OCI-LY3 (cell line): Measurements from ENCODE around the gene BCR.

Experiments
- H2AFZ ChIP-seq: fragments of 200-600, 300-600 bp; shearing (Covaris generic); 2 replicates; pipeline ENCODE4 v1.6.0; 2014; ENCODE audit warnings: antibody characterized with exemption, low read depth, low read length
- H3K27ac ChIP-seq: fragments of 200-600, 300-600 bp; sonication (generic); 2 replicates; pipeline ENCODE4 v1.5.1; 2014; ENCODE audit warnings: mild to moderate bottlenecking, low read length, moderate library complexity, mixed read lengths
- H3K27me3 ChIP-seq: fragments of 200-600, 300-600 bp; sonication (generic); 2 replicates; pipeline ENCODE4 v1.6.1; 2014; ENCODE audit warnings: low read depth, low read length, mixed read lengths
- H3K36me3 ChIP-seq: fragments of 200-600, 300-600 bp; sonication (generic); replicated peaks from 2 replicates; pipeline ENCODE3; 2014; ENCODE audit warnings: low read depth, low read length, mixed read lengths
- H3K4me1 ChIP-seq: fragments of 300-600, 200-600 bp; sonication (generic); 2 replicates; pipeline ENCODE4 v1.6.1; 2014; ENCODE audit warnings: low read length, mixed read lengths
- H3K4me2 ChIP-seq: fragments of 200-600, 300-600 bp; sonication (generic); 2 replicates; pipeline ENCODE4 v1.6.1; 2014; ENCODE audit warnings: low read length, mixed read lengths
- H3K4me3 ChIP-seq: fragments of 300-600, 200-600 bp; sonication (generic); 2 replicates; pipeline ENCODE4 v1.5.1; 2014; ENCODE audit warnings: antibody characterized with exemption, mild to moderate bottlenecking, low read length, moderate library complexity
- H3K79me2 ChIP-seq: fragments of 300-600, 200-600 bp; shearing (Covaris generic); 2 replicates; pipeline ENCODE4 v1.6.1; 2014; ENCODE audit warnings: mild to moderate bottlenecking, low read length, mixed read lengths
- H3K9ac ChIP-seq: fragments of 300-600, 200-600 bp; shearing (Covaris generic); 2 replicates; pipeline ENCODE4 v1.6.0; 2014; ENCODE audit warnings: mild to moderate bottlenecking, low read length, moderate library complexity
- H3K9me3 ChIP-seq: fragments of 200-600, 300-600 bp; shearing (Covaris generic); 2 replicates; pipeline ENCODE4 v1.6.1; 2014; ENCODE audit warnings: low read length, mixed read lengths; ENCODE audit not compliant: insufficient read depth
- H4K20me1 ChIP-seq: fragments of 200-600, 300-600 bp; sonication (generic); 2 replicates; pipeline ENCODE4 v1.6.1; 2016; ENCODE audit warnings: low read length, mixed read lengths; ENCODE audit not compliant: insufficient read depth
- EZH2phosphoT487 ChIP-seq: fragments of 200-600 bp; shearing (Covaris generic); IDR thresholded peaks from 2 replicates; pipeline ENCODE4 v1.6.1; 2018; ENCODE audit warnings: antibody characterized with exemption, mixed run types, low read depth
- TF ChIP-seq, protein P1 (sequence below): fragments of 200-600, 300-600 bp; sonication (generic); IDR thresholded peaks from 2 replicates; pipeline ENCODE4 v1.5.1; 2014; ENCODE audit warnings: antibody characterized with exemption, low read length, low read depth

Gene BCR

DNA sequence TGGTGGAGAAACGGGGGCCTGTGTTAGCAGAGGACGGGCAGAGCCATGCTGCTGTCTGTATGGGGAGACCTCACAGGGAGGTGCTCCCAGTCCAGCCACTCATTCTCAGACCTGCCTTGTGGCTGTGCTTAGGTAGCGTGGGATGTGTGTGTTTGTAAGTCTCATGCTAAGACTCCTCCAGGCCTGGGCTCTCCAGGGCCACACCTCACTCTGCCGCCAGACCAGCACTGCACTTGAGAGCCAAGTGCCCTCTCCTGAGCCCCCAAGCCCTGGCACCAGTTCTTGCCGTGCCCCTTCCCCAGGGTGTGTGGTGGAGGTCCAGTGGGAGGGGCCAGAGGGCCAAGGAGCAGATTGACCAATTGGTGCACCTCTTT, 108.8 kb downstream of the BCR start:
- no peak overlapping the region for H2AFZ ChIP-seq
- no peak overlapping the region for H3K4me3 ChIP-seq
- TF ChIP-seq, protein P1, sequence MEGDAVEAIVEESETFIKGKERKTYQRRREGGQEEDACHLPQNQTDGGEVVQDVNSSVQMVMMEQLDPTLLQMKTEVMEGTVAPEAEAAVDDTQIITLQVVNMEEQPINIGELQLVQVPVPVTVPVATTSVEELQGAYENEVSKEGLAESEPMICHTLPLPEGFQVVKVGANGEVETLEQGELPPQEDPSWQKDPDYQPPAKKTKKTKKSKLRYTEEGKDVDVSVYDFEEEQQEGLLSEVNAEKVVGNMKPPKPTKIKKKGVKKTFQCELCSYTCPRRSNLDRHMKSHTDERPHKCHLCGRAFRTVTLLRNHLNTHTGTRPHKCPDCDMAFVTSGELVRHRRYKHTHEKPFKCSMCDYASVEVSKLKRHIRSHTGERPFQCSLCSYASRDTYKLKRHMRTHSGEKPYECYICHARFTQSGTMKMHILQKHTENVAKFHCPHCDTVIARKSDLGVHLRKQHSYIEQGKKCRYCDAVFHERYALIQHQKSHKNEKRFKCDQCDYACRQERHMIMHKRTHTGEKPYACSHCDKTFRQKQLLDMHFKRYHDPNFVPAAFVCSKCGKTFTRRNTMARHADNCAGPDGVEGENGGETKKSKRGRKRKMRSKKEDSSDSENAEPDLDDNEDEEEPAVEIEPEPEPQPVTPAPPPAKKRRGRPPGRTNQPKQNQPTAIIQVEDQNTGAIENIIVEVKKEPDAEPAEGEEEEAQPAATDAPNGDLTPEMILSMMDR: no peak
- no peak for TF ChIP-seq EZH2phosphoT487
- H3K4me1 ChIP-seq: no peaks in the 10 kb centered on the region
- no peaks in the 10 kb centered on the region for H4K20me1 ChIP-seq
- H3K9ac ChIP-seq: no peak overlapping the region
- H3K36me3 ChIP-seq: no peaks in the 10 kb centered on the region
- H3K27me3 ChIP-seq: no peaks in the 10 kb centered on the region
- no peak overlapping the region for H3K27ac ChIP-seq
- H3K79me2 ChIP-seq: no peaks in the 10 kb centered on the region
- H3K9me3 ChIP-seq: no peaks in the 10 kb centered on the region
- no peak overlapping the region for H3K4me2 ChIP-seq

DNA sequence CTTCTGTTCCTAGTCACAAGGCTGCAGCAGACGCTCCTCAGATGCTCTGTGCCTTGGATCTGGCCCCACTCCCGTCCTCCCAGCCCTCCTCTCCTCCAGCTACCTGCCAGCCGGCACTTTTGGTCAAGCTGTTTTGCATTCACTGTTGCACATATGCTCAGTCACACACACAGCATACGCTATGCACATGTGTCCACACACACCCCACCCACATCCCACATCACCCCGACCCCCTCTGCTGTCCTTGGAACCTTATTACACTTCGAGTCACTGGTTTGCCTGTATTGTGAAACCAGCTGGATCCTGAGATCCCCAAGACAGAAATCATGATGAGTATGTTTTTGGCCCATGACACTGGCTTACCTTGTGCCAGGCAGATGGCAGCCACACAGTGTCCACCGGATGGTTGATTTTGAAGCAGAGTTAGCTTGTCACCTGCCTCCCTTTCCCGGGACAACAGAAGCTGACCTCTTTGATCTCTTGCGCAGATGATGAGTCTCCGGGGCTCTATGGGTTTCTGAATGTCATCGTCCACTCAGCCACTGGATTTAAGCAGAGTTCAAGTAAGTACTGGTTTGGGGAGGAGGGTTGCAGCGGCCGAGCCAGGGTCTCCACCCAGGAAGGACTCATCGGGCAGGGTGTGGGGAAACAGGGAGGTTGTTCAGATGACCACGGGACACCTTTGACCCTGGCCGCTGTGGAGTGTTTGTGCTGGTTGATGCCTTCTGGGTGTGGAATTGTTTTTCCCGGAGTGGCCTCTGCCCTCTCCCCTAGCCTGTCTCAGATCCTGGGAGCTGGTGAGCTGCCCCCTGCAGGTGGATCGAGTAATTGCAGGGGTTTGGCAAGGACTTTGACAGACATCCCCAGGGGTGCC, 109.8 kb downstream of the BCR start:
- Histone ChIP-seq H3K27me3 (no peaks in the 10 kb centered on the region), H2AFZ (no peak overlapping the region), H3K9me3 (no peaks in the 10 kb centered on the region), H3K4me3 (no peak overlapping the region), H3K36me3 (no peaks in the 10 kb centered on the region), H3K79me2 (no peaks in the 10 kb centered on the region), H3K27ac (no peak overlapping the region), H3K4me1 (no peaks in the 10 kb centered on the region), H3K9ac (no peak overlapping the region), H3K4me2 (no peak overlapping the region), H4K20me1 (no peaks in the 10 kb centered on the region)
- no peak for TF ChIP-seq EZH2phosphoT487
- TF ChIP-seq, protein P1: peak; percentile 79

DNA sequence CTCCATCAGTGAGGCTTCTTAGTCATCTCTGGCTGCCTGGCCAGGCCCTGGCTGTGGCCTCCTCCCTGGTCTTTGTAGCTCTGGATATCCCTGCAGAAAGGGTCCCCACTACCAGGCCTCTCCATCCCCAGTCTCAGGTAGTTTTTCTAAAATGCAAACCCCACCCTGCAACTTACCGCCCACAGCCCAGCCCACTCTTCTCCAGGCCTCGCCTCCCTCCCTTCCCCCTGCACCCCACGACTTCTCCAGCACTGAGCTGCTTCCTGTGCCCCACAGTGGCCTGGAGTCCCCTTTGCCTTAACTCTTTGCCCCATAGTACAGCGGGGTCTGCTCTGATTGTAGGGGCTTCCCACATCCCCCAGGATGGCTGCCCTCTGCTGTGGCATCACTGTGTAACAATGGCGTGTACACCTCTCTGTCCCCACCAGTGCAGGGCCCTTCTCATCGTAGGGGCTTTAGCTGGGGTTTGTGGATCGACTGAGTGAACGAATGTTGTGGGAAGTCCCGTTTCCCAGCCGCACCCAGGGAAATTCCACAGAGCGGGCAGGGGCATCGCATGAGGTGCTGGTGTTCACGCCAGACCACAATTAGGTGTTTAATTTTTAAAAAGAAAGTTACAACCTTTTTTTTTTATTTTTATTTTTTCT, 111.6 kb downstream of the BCR start:
- Histone ChIP-seq H3K9ac (no peak overlapping the region), H3K9me3 (no peaks in the 10 kb centered on the region), H4K20me1 (no peaks in the 10 kb centered on the region), H3K27ac (no peak overlapping the region), H3K4me2 (no peak overlapping the region), H3K4me3 (no peak overlapping the region), H3K4me1 (no peaks in the 10 kb centered on the region), H2AFZ (no peak overlapping the region), H3K79me2 (no peaks in the 10 kb centered on the region), H3K27me3 (no peaks in the 10 kb centered on the region), H3K36me3 (no peaks in the 10 kb centered on the region)
- TF ChIP-seq, protein P1: no peak
- no peak for TF ChIP-seq EZH2phosphoT487

DNA sequence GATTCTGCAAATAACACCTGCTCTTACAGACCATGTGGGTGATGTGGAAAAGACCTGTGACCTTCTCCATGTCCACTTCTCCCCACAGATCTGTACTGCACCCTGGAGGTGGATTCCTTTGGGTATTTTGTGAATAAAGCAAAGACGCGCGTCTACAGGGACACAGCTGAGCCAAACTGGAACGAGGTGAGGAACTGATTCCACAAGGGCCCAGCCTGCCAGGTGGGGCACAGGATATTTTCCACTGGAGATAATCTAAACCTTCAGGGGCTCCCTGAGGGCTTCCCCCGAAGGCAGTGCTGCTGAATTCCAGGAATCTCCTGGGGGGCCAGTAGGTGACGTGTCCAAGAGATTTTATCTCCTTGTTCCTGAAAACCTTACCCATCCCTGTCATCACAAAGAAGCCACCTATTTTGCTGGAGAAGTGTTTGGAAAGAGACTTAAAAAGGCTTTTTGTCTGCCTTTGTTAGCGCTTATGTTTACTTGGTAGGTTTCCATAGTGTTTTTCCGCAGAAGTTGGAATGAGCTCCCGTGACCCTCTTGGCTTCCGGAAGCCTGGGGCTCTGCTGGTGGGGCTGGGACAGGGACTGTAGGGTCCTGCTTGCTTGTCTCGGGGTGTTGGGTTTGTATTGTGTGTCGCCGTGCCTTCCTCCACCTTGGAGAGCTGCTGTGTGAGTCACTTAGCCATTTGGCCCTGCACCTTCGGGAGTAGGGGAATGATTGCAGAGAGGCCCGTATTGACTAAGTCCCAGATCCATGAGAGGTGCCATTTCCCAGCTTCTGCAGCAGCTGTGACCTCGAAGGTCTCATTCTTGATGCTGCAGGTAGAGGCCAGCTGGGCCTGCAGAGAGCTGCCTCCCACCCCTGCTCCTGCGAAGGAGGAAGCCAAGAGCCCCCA, 112.4 kb downstream of the BCR start:
- Histone ChIP-seq H3K4me1 (no peaks in the 10 kb centered on the region), H3K9ac (no peak overlapping the region), H3K9me3 (no peaks in the 10 kb centered on the region), H2AFZ (no peak overlapping the region), H3K36me3 (no peaks in the 10 kb centered on the region), H3K4me2 (no peak overlapping the region), H4K20me1 (no peaks in the 10 kb centered on the region), H3K27ac (no peak overlapping the region), H3K79me2 (no peaks in the 10 kb centered on the region), H3K27me3 (no peaks in the 10 kb centered on the region), H3K4me3 (no peak overlapping the region)
- TF ChIP-seq, protein P1: no peak
